RWPE2 (cell line): Measurements from ENCODE around the gene MAG.

Experiments used
- ATAC-seq: fragments of 200-7000 bp; cut with Tn5 transposase; 3 replicates; pipeline ENCODE4 v1.9.1; 2021; ENCODE audit warnings: low read depth
- DNase-seq: peaks from one replicate; pipeline ENCODE4 v3.0.0-alpha.2; 2020; ENCODE audit warnings: low spot score
- H3K27ac ChIP-seq: fragments of 450-650 bp; 2 replicates; pipeline ENCODE4 v1.5.1; 2017; ENCODE audit warnings: mild to moderate bottlenecking; ENCODE audit not compliant: poor library complexity, severe bottlenecking
- H3K27me3 ChIP-seq: fragments of 250-450 bp; sonication (Bioruptor Pico); 2 replicates; pipeline ENCODE4 v1.5.1; 2021; ENCODE audit warnings: mild to moderate bottlenecking, moderate library complexity; ENCODE audit not compliant: insufficient read depth, poor library complexity, severe bottlenecking
- H3K36me3 ChIP-seq: fragments of 250-450 bp; sonication (Bioruptor Pico); 2 replicates; pipeline ENCODE4 v1.5.1; 2020; ENCODE audit warnings: low read depth, mild to moderate bottlenecking, moderate library complexity
- H3K4me1 ChIP-seq: fragments of 250-450 bp; sonication (Bioruptor Pico); 2 replicates; pipeline ENCODE4 v1.5.1; 2021; ENCODE audit warnings: mild to moderate bottlenecking, moderate library complexity; ENCODE audit not compliant: insufficient read depth, poor library complexity, severe bottlenecking
- H3K4me3 ChIP-seq: fragments of 250-450 bp; sonication (Bioruptor Pico); 2 replicates; pipeline ENCODE4 v1.5.1; 2021; ENCODE audit warnings: mild to moderate bottlenecking, moderate library complexity; ENCODE audit not compliant: severe bottlenecking
- H3K9me3 ChIP-seq: fragments of 250-450 bp; sonication (Bioruptor Pico); 2 replicates; pipeline ENCODE4 v1.5.1; 2021; ENCODE audit warnings: mild to moderate bottlenecking, moderate library complexity; ENCODE audit not compliant: severe bottlenecking
- TF ChIP-seq, protein P1 (sequence below): fragments of 450-650 bp; IDR thresholded peaks from one replicate; pipeline ENCODE4 v1.5.1; 2017; ENCODE audit warnings: mild to moderate bottlenecking, moderate library complexity; ENCODE audit not compliant: poor library complexity, severe bottlenecking

Gene MAG

DNA sequence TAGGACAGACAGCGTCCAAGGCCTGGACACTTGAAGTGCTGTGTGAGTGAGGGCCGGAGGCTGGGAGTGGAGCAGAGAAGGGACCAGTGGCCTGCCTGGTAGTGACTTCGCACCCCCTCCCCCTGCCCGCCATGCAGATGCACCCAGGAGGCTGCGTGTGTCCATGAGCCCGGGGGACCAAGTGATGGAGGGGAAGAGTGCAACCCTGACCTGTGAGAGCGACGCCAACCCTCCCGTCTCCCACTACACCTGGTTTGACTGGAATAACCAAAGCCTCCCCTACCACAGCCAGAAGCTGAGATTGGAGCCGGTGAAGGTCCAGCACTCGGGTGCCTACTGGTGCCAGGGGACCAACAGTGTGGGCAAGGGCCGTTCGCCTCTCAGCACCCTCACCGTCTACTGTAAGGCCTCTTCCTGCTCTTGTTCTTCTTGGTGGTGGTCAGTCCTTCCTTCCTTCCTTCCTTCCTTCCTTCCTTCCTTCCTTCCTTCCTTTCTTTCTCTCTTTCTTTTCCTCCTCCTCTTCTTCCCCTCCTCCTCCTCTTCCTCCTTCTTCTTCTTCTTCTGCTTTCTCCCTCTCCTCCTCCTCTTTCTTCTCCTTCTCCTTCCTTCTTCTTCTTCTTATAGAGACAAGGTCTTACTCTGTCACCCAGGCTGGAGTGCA lies 49.7 kb downstream of the MAG start:
- TF ChIP-seq, protein P1, sequence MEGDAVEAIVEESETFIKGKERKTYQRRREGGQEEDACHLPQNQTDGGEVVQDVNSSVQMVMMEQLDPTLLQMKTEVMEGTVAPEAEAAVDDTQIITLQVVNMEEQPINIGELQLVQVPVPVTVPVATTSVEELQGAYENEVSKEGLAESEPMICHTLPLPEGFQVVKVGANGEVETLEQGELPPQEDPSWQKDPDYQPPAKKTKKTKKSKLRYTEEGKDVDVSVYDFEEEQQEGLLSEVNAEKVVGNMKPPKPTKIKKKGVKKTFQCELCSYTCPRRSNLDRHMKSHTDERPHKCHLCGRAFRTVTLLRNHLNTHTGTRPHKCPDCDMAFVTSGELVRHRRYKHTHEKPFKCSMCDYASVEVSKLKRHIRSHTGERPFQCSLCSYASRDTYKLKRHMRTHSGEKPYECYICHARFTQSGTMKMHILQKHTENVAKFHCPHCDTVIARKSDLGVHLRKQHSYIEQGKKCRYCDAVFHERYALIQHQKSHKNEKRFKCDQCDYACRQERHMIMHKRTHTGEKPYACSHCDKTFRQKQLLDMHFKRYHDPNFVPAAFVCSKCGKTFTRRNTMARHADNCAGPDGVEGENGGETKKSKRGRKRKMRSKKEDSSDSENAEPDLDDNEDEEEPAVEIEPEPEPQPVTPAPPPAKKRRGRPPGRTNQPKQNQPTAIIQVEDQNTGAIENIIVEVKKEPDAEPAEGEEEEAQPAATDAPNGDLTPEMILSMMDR = no peak
- no peak overlapping the region for H3K27ac ChIP-seq
- H3K36me3 ChIP-seq = no peaks in the 10 kb centered on the region
- DNase-seq (no peak), ATAC-seq (no peak)
- H3K4me1 ChIP-seq = no peaks in the 10 kb centered on the region
- peaks cover 12% of the 10 kb centered on the region for H3K27me3 ChIP-seq
- H3K4me3 ChIP-seq = no peak overlapping the region
- H3K9me3 ChIP-seq = no peaks in the 10 kb centered on the region

DNA sequence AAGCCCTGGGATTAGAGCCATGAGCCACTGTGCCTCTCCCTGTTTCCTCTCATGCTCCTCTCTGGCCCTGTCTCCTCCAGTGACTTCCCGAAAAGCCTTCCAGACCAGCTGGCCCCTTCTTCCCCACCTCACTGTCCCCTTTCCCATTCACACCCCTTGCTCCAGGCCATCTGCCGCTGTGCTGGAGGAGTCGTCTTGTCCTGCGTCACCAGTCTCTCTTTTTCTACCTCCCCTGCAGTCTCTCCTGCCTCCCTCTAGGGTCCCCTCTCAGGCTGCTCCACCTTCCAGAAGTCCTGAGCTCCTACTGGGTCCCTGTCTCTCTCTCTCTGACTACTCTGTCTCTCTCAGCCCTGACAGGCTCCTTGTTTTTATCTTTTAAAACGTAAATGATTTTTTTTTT lies 50.5 kb downstream of the MAG start:
- Histone ChIP-seq H3K36me3 (no peaks in the 10 kb centered on the region), H3K9me3 (no peaks in the 10 kb centered on the region), H3K27ac (no peak overlapping the region), H3K4me1 (no peaks in the 10 kb centered on the region), H3K4me3 (no peak overlapping the region), H3K27me3 (peaks cover 19% of the 10 kb centered on the region)
- peak; percentile 38 for DNase-seq
- TF ChIP-seq, protein P1 = no peak
- no peak for ATAC-seq

DNA sequence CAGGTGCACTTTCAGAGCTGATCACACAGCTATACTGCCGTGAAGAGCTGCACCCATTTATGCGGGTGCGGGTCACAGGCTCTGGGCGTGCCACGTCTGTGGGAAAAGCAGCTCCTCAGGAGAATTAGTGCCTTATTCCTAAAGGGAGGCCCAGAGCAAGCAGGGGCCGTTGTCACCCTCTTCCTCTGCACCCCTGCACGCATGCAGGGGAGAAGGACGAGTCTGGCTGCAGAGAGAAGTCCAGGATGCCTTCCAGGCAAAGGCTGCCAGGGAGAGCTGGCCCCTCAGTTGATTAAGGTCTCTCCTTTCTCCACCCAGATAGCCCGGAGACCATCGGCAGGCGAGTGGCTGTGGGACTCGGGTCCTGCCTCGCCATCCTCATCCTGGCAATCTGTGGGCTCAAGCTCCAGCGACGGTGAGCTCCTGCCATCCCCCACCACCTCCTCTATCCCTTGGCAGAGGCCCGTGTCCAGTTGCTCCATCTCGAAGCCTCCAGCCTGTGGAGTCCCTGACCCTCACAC lies 52.6 kb downstream of the MAG start:
- TF ChIP-seq, protein P1 = no peak
- no peak for DNase-seq
- no peaks in the 10 kb centered on the region for H3K9me3 ChIP-seq
- no peaks in the 10 kb centered on the region for H3K4me1 ChIP-seq
- peaks cover 21% of the 10 kb centered on the region for H3K27me3 ChIP-seq
- H3K4me3 ChIP-seq = no peak overlapping the region
- ATAC-seq = no peak
- H3K36me3 ChIP-seq = no peaks in the 10 kb centered on the region
- no peak overlapping the region for H3K27ac ChIP-seq

DNA sequence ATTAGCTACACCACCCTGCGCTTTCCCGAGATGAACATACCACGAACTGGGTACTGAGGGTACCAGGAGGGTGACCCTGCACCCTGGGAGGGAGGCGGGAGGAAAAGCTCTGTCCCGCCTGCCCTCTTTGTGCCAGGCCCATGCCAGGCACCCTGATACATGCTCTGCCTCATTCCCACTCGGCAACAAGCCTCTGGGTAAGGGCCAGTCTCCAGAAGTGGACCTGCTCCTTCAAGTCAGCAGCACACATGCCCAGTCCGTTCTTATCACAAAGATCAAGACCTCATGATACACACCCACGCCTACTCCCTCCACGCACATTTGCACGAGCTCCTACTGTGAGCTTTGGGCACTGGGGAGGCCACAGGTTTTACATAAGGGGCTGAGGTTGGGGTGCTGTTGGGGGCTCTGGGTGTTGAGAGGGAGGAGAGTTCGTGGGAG lies 53.7 kb downstream of the MAG start:
- Histone ChIP-seq H3K36me3 (no peaks in the 10 kb centered on the region), H3K27me3 (peaks cover 21% of the 10 kb centered on the region), H3K27ac (no peak overlapping the region), H3K9me3 (no peaks in the 10 kb centered on the region), H3K4me1 (no peaks in the 10 kb centered on the region), H3K4me3 (no peak overlapping the region)
- TF ChIP-seq, protein P1 = no peak
- ATAC-seq = no peak
- DNase-seq = no peak

DNA sequence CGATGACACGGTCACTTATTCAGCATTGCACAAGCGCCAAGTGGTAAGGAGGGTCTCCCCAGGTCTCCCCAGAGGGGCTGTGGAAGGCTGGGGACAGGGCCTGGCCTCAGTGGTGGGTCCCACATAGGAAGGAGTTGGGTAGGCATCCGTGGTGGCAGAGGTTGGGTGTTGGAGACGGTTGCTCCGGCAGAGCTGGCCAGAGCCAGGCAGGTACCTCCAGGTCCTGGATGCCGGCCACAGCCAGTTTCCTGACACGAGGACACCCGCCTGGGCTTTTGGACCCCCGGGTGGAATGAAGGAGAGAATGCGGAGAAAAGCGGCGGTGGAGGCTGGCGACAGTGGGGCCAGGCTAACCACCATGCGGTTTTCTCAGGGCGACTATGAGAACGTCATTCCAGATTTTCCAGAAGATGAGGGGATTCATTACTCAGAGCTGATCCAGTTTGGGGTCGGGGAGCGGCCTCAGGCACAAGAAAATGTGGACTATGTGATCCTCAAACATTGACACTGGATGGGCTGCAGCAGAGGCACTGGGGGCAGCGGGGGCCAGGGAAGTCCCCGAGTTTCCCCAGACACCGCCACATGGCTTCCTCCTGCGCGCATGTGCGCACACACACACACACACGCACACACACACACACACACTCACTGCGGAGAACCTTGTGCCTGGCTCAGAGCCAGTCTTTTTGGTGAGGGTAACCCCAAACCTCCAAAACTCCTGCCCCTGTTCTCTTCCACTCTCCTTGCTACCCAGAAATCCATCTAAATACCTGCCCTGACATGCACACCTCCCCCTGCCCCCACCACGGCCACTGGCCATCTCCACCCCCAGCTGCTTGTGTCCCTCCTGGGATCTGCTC lies 54.5 kb downstream of the MAG start:
- no peak for DNase-seq
- Histone ChIP-seq H3K4me1 (no peaks in the 10 kb centered on the region), H3K27me3 (peaks cover 21% of the 10 kb centered on the region), H3K36me3 (no peaks in the 10 kb centered on the region), H3K27ac (no peak overlapping the region), H3K4me3 (no peak overlapping the region), H3K9me3 (no peaks in the 10 kb centered on the region)
- TF ChIP-seq, protein P1 = no peak
- ATAC-seq = no peak
